Hippocampal formation (tissue), 2 donors: Measurements from ENCODE around the gene OR2T34.
"Not testable (repeated sequence)": the region's sequence is repeated elsewhere in the genome, so short reads cannot be mapped to it uniquely, and the experiment has no call there.

Experiments
- DNase-seq, 2 donors: peaks; one replicate each; lab custom pipeline; 2025; lab: John Stamatoyannopoulos, UW

The OR2T34 gene

GRCh38 chr1:248562672-248563071 lies 11.9 kb downstream of the OR2T34 start, which contains the start of gene OR2T29:
Gene OR2T29 (minus strand): TSS chr1:248562772. CDS start chr1:248559491, 3,281 bp downstream.
- not testable (repeated sequence) for DNase-seq

GRCh38 chr1:248551027-248551426 lies 23.5 kb downstream of the OR2T34 start:
- not testable (repeated sequence) for DNase-seq

- not testable (repeated sequence) for DNase-seq
Observed at GRCh38 chr1:248547383-248547782, 27.2 kb downstream of the OR2T34 start.

DNA sequence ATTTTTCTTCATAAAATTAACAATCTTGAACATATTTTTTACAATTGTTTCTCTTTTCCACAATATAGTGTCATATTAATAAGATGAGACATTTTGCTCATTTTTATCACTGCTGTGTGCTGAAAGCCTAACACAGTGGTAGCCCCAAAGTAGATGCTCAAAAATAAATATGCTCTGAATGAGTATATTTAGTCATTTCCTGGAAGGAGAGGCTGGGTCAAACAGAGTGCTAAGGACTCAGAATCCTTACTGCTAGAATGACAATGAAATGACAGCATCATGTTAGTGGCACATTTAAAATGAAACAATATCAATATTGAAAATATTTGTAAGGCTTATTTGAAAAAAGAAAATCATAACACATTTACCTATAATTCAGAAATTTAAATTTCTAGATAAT lies 37.1 kb downstream of the OR2T34 start:
- not testable (repeated sequence) for DNase-seq
